ENCODE results near the gene CDH13.

CDH13 gene

DNA sequence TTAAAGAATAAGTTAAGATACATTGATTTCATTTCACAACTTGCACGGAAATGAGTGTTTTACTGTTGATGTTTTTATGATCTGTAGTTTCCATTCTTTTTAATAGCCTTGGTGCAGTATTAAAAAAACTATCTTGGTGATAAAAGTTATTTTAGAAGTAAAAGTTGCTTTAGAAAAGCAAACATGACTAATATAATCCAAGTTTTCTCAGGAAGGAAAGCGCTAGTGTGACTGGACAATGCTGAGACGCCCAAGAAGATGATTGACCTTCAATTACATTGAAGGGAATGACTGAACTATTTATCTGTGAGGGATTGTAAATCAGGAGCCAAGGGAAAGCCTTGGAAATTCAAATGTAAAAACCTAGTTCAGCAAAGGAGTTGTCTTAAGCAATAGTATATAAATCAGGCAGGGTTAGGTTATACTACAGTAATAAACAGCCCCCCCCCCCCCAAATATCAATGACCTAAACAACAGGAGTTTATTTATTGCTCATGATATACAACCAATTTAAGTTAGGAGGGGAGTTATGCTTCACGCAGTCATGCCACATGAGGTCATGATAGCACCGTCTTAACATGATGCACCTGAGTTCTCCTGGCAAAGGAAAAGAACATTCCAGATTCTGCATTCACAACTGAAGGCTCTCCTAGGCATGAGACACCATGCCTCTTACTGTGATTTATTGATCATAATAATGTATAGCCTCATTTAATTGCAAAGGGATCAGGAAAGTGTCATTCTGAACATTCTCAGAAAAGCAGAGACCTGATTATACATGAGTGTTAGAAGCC, 443.8 kb downstream of the CDH13 start:
- DNase-seq, result no peak

GRCh38 chr16:83075956-83076355, 449.2 kb downstream of the CDH13 start:
- DNase-seq, result no peak

- DNase-seq, result no peak
Measured at GRCh38 chr16:83083361-83083760, 456.6 kb downstream of the CDH13 start.

DNA sequence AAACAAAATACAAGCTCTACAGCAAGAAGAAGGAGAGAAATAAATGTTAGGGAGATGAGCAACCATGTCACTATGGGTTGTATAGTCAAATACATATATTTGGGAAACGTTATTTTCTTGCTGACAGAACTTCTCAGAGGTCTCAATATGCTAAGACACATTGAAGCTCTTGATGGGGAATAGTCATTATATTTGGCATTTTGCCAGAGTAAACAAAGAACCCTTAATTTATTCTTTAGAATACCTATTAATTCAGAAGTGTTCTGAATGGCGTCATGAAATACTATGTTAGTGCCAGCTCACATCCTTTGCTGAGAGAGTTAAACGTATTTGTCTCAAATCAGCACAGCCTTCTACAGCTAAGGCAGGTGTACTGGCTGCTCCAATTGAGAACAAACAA, 458.9 kb downstream of the CDH13 start:
- DNase-seq, result no peak

DNA sequence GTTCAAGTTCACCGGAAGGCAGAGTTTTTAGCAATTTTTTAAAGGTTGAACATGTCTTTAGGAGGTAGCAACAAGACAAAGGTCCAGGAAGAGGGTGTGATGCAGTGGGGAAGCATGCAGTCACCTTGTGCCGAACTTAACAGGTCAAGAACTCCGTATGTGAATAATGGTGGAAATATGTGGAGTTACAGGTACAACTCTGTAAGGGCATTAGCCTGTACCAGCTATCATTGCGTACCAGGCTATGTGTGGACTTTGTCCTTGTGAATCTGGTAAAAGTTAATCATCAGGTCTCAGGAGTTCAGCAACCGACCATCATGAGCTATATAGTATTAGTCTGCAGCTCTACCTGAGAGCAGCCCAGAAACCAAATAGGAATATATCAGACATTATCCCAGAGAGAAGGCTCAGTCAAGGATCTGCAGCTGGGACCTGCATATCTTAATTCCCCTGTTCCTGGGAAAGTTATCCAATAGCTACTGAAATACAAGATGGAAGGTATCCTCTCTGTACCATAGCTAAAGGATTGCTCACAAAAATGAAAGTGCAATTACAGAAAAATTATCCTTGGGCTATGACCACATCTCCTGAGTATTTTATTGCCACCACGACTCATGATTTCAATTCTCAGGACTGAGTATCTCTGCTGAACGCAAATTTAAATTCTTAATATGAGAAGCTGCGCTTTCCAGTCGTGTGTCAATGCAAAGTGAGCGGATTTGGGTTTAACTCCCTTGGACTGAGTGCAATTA, 469.3 kb downstream of the CDH13 start:
- DNase-seq, result no peak

GRCh38 chr16:83098536-83098935, 471.8 kb downstream of the CDH13 start:
- DNase-seq, result no peak

GRCh38 chr16:83100679-83101078, 473.9 kb downstream of the CDH13 start:
- DNase-seq, result no peak

- no peak for DNase-seq
Measured at GRCh38 chr16:83102336-83102735, 475.6 kb downstream of the CDH13 start.

- no peak for DNase-seq
Measured at GRCh38 chr16:83105279-83106077, 478.7 kb downstream of the CDH13 start.

- no peak for DNase-seq
Measured at GRCh38 chr16:83109490-83110125, 482.8 kb downstream of the CDH13 start.

GRCh38 chr16:83110269-83110668, 483.5 kb downstream of the CDH13 start:
- no peak for DNase-seq

GRCh38 chr16:83113317-83113716, 486.5 kb downstream of the CDH13 start:
- DNase-seq, result no peak

- DNase-seq, result no peak
Measured at GRCh38 chr16:83113811-83114210, 487.0 kb downstream of the CDH13 start.

DNA sequence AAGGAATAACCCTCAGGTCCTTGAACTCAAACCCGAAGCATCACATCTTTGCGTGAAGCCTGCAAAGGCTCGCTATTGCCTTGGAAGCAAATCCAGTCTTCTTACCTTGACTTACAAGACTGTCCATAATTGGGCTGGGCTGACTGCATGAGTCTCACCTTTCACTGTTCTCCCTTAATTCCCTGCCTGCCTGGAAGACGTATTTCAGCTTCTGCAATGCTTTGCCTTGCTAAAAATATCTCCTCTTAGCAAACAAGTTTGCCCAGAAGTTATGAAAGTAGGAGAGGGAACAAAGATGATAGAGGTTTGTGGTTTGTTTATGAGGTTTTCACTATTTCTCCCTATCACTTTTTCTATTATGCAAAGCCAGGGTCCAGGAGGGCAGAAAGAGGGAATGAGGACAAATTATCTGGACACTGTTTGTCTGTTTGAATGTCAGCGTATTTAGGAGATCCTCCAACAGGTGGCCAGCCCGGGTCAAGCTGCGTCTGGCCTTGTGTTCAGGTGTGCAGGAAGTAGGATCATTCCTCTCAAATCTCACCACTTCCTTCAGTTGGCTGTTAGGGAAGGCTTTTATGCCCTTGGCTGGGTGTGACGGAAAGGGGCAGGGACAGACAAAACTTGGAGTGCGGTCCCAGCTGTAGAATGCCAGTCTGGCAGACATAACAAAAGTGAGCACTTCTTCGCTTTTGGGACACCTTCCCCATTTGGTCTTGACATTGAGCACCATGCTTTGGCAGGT, 488.9 kb downstream of the CDH13 start:
- DNase-seq, result no peak

- DNase-seq, result no peak
Measured at GRCh38 chr16:83116274-83116892, 489.6 kb downstream of the CDH13 start.

- no peak for DNase-seq
Measured at GRCh38 chr16:83117810-83118209, 491.0 kb downstream of the CDH13 start.

DNA sequence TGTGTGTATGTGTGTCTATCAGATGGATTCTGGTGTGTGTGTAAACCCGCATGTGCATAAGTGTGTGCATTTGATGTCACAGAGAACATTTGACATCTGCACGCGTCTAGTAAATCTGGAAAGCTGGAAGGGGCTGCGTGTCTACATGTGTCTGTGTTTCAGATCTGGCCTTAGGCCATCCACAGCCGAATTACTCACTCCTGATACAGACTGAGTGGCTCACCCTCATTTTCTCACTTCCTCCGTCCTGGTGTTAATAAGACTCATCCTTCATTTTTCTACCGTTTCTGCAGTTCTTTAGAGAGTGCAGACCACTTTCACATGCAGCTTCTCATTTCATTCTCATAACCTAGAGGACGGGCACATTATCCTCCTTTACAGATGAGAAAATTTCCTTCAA, 491.6 kb downstream of the CDH13 start:
- DNase-seq, result no peak

DNA sequence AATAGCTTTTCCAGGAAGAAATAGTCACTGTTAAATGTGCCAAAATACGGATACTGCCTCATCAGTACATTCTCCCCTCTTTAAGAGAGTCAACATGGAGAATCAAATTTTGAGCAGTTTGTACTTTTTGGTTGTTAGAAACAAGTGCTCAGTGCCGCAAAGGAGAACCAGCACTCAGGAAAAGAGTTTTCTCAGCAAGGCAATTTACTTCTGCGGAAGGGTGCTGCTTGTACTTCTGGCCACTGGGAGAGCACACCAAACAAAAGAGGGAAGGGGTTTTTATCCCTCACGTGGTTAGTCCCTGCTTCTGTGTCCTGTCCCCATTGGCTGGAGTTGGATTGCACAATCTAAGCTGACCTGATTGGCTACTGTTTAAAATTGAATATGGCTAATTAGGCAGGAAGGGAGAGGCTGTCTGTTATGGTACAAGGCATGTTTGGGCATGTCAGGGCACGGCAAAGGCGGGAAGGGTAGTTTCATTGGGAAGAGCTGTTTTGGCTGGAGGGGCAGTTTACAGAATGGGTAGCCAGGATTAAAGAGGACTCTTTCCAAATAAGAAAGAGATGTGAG, 499.3 kb downstream of the CDH13 start:
- no peak for DNase-seq

GRCh38 chr16:83128041-83128440, 501.3 kb downstream of the CDH13 start:
- DNase-seq, result no peak

GRCh38 chr16:83130039-83130438, 503.3 kb downstream of the CDH13 start:
- DNase-seq, result no peak

DNA sequence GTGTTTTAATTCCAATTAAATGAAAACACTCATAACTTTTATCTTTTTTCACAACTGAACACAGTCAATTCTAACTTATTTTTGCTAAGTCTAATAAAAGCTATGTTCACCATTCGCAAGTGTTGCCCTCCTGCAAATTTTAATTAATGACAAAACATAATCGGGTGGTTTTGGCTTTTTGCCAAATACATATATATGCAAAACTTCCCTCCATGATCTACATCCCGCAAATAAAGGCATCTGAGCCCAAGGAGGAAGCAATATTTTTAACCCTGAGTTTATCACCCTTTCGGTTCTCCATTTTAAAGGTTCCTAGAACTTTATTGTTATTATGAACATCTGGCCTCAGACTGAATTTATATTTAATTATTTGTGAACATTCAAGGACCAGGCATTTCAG, 507.9 kb downstream of the CDH13 start:
- DNase-seq, result no peak

DNA sequence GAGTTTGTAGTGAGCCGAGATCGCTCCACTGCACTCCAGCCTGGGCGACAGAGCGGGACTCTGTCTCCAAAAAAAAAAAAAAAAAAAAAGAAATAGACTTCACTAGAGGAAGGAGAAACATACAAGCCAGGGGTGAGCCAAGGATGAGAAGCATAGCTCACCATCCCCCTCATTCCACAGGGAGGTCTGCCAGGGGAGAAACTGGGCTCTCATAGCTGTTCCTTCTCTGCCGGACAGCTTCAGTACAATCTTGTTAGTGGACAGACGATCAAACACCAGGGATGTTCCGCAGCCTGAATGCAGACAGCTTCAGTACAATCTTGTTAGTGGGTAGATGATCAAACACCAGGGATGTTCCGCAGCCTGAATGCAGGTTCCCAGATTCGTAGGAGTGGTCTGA, 509.6 kb downstream of the CDH13 start:
- DNase-seq, result no peak
